PC-9 (cell line): ENCODE data around the gene ZC3H14.

ENCODE experiments used
- EZH2 ChIP-seq: fragments of 200-600 bp; sonication (generic); IDR thresholded peaks from 2 replicates; pipeline ENCODE4 v1.8.0; 2017; ENCODE audit warnings: antibody characterized with exemption, low read depth
- TF ChIP-seq, protein P1 (sequence below): fragments of 200-600 bp; sonication (generic); conservative IDR thresholded peaks from 2 replicates; pipeline ENCODE4 v1.6.1; 2017; ENCODE audit warnings: mixed run types, antibody characterized with exemption, mild to moderate bottlenecking, moderate library complexity

DNA sequence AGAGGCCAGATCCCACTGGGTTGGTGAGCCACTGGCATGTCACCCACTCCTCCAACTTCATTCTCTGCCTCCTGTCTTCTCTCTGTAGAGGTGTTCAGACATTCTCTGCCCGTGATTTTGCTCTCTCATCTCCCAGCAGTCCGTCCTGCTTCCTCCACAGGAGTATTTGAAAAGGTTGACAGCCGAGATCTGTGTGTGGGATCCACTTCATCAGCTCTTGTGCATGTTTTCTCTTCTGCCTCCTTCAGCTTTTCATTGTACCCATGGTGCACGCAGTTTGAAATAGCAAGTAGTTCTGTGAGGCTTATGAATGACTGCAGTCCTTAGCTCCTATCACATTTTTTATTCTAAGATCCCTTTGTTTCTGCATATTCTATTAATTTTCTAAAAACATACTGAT, 34.8 kb downstream of the ZC3H14 start:
- TF ChIP-seq, protein P1, sequence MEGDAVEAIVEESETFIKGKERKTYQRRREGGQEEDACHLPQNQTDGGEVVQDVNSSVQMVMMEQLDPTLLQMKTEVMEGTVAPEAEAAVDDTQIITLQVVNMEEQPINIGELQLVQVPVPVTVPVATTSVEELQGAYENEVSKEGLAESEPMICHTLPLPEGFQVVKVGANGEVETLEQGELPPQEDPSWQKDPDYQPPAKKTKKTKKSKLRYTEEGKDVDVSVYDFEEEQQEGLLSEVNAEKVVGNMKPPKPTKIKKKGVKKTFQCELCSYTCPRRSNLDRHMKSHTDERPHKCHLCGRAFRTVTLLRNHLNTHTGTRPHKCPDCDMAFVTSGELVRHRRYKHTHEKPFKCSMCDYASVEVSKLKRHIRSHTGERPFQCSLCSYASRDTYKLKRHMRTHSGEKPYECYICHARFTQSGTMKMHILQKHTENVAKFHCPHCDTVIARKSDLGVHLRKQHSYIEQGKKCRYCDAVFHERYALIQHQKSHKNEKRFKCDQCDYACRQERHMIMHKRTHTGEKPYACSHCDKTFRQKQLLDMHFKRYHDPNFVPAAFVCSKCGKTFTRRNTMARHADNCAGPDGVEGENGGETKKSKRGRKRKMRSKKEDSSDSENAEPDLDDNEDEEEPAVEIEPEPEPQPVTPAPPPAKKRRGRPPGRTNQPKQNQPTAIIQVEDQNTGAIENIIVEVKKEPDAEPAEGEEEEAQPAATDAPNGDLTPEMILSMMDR = no peak
- no peak for TF ChIP-seq EZH2
